GM12873 (cell line): ENCODE measurements around the gene FAM229A.

ENCODE experiments used
- TF ChIP-seq, protein P1 (sequence below): IDR thresholded peaks from 2 replicates; pipeline ENCODE4 v1.5.1; 2012; ENCODE audit warnings: low read depth, mild to moderate bottlenecking, moderate library complexity, low read length, control low read depth; ENCODE audit not compliant: insufficient read depth; ENCODE audit errors: missing control alignments

FAM229A gene

GRCh38 chr1:32329931-32330466, 32.3 kb downstream of the FAM229A start:
- TF ChIP-seq, protein P1, sequence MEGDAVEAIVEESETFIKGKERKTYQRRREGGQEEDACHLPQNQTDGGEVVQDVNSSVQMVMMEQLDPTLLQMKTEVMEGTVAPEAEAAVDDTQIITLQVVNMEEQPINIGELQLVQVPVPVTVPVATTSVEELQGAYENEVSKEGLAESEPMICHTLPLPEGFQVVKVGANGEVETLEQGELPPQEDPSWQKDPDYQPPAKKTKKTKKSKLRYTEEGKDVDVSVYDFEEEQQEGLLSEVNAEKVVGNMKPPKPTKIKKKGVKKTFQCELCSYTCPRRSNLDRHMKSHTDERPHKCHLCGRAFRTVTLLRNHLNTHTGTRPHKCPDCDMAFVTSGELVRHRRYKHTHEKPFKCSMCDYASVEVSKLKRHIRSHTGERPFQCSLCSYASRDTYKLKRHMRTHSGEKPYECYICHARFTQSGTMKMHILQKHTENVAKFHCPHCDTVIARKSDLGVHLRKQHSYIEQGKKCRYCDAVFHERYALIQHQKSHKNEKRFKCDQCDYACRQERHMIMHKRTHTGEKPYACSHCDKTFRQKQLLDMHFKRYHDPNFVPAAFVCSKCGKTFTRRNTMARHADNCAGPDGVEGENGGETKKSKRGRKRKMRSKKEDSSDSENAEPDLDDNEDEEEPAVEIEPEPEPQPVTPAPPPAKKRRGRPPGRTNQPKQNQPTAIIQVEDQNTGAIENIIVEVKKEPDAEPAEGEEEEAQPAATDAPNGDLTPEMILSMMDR: no peak

GRCh38 chr1:32327204-32327603, 35.1 kb downstream of the FAM229A start:
- TF ChIP-seq, protein P1: no peak

- TF ChIP-seq, protein P1: no peak
These were observed 40.5 kb downstream of the FAM229A start for GRCh38 chr1:32321712-32322291.

GRCh38 chr1:32318127-32318869, 44.0 kb downstream of the FAM229A start:
- TF ChIP-seq, protein P1: no peak

DNA sequence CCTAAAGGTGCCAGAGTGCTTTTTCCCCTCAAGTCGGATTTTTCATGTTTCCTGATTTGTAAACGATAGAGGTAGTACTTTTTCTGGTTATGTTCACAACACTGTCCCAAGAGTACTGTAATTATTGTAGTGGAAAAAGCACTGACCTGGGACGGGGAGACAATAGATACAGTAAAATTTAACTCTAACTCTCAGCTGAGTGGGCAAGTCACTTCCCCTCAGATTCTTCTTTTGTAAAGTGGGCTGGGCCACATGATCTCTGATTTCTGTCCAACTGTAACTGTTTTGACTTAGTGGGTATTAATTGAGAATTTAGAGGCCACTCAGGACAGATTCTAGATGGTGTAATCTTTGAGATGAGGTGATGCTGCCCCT, 45.4 kb downstream of the FAM229A start:
- TF ChIP-seq, protein P1: no peak

DNA sequence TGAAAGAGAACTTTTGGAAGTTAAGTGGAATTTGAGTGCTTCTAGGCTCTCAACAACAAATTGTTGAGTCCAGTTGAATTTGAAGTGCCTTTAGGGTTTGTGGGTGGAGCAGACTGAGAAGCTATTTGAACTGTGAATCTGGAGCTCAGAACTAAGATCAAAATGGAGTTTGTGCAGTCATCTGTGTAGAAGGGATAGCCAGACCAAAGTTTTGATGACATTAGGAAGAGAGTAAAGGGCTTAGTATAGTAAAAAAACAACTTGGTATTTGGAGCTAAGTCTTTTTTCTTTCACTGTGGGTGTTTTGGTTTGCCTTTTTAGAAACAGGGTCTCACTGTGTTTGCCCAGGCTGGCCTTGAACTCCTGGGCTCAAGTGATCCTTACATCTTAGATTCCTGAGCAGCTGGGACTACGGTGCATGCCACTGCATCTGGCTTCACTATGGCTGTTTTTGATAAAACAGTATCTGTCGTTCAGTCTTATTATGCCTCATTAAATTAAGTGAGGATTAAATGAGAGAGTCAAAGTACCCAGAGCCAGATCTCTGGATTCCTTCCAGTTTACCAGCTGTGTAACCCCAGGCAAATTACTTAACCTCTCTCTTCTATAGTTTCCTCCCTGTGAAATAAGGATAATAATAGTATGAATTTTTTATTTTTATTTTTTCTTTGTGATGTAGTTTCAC, 50.4 kb downstream of the FAM229A start:
- TF ChIP-seq, protein P1: no peak
